Cardiac fibroblast (primary cell): Measurements from ENCODE around the gene AKIRIN2.

ENCODE experiments used
- DNase-seq, 2 donors: peaks; one replicate each; pipeline versions ENCODE4 v3.0.0 to v3.0.0-alpha.2; 2010; ENCODE audit warnings: low read depth in 2 of 2
- H3K4me3 ChIP-seq, 2 donors: replicated peaks in 1 of 2; 1 replicate in 1 of 2; 2 replicates in 1 of 2; pipeline ENCODE4 v1.5.1; 2011; ENCODE audit warnings: low read depth in 2 of 2, low read length in 2 of 2, mild to moderate bottlenecking in 2 of 2, moderate library complexity in 1 of 2
- CTCF ChIP-seq: IDR thresholded peaks from one replicate; pipeline ENCODE4 v1.5.1; 2011; ENCODE audit warnings: low read depth, mild to moderate bottlenecking, low read length, inconsistent platforms

Gene AKIRIN2

GRCh38 chr6:87658516-87658915 is 43.5 kb downstream of the AKIRIN2 start:
- peak in 1 of 2 donors; percentile 41 for DNase-seq
- no peak overlapping the region for H3K4me3 ChIP-seq
- TF ChIP-seq CTCF: no peak

- DNase-seq: peak in 1 of 2 donors; percentile 34
- no peak overlapping the region for H3K4me3 ChIP-seq
- no peak for TF ChIP-seq CTCF
Observed at GRCh38 chr6:87656857-87657256, 45.2 kb downstream of the AKIRIN2 start.

- DNase-seq: no peak
Observed at GRCh38 chr6:87655824-87656223, 46.2 kb downstream of the AKIRIN2 start.

GRCh38 chr6:87654875-87655454 is 47.1 kb downstream of the AKIRIN2 start:
- no peak for TF ChIP-seq CTCF
- no peak overlapping the region for H3K4me3 ChIP-seq
- DNase-seq: peak in 1 of 2 donors; percentile 31

More at GRCh38 chr6:87655824-87656223, 46.2 kb downstream of the AKIRIN2 start:
- no peak for TF ChIP-seq CTCF
- H3K4me3 ChIP-seq: no peak overlapping the region

- H3K4me3 ChIP-seq: no peak overlapping the region
- TF ChIP-seq CTCF: no peak
- DNase-seq: no peak
Observed at GRCh38 chr6:87654122-87654521, 47.9 kb downstream of the AKIRIN2 start.

- no peak overlapping the region for H3K4me3 ChIP-seq
- no peak for DNase-seq
- TF ChIP-seq CTCF: no peak
Observed at GRCh38 chr6:87653074-87653962, 48.7 kb downstream of the AKIRIN2 start.
